ENCODE data around the gene NEDD4L.

- TF ChIP-seq CTCF (IDR thresholded peaks at IDR 0.05) (no peak), POLR2AphosphoS5 (IDR thresholded peaks at IDR 0.05) (no peak), POLR2A (IDR thresholded peaks at IDR 0.05) (no peak)
Measured at GRCh38 chr18:58088691-58089065, 44.7 kb downstream of the NEDD4L start.

All from sigmoid colon (tissue), 4 donors.